Measurements from ENCODE around the gene RELN. TPM values are rescaled to one million over a fixed set of nuclear protein-coding genes. Genes with fewer than 3 reads are reported as not detected.

The RELN gene
- polyA plus RNA-seq, 1 donor (not counting 4 experiments of a cell fraction or from before 2014, with no cell fraction given), result not detected

DNA sequence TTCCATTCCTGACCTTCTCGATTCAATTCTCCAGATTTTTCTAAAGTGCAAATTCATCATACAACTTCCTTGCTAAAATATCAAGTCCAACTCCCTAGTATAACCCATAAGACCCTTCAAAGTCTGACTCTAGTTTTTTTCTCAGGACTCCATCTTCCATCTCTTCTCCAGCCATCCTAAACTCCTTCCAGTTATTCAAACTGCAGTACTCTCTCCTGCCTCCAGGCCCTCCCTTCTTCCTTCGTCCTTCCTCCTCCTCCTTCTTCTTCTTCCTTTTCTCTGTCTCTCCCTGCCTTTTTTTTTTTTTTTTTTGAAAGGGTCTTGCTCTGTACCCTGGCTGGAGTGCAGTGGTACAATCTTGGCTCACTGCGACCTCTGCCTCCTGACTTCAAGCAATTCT is 111.9 kb downstream of the RELN start:
- DNase-seq (ENCODE audit: low read depth, low spot score) (no peak), FAIRE-seq (no peak)
- Histone ChIP-seq H3K27me3 (ENCODE audit: control insufficient read depth, extremely low read depth, insufficient read depth, low read length) (no peaks in the 10 kb centered on the region), H3K9me1 (ENCODE audit: control insufficient read depth, extremely low read depth, insufficient read depth, low read length) (no peaks in the 10 kb centered on the region), H3K36me3 (ENCODE audit: control insufficient read depth in 2 of 2, extremely low read depth in 1 of 2, insufficient read depth in 2 of 2, low read length in 2 of 2) (no peaks in the 10 kb centered on the region), H3K4me2 (ENCODE audit: control insufficient read depth, extremely low read depth, insufficient read depth, low read depth, low read length) (no peak overlapping the region), H4K20me1 (ENCODE audit: control insufficient read depth, extremely low read depth, insufficient read depth, low read length) (no peaks in the 10 kb centered on the region), H3K4me1 (ENCODE audit: control insufficient read depth, extremely low read depth, insufficient read depth, low read length) (no peaks in the 10 kb centered on the region), H3K79me2 (ENCODE audit: control insufficient read depth, insufficient read depth, low read length) (no peaks in the 10 kb centered on the region), H3K9ac (ENCODE audit: control insufficient read depth, extremely low read depth, insufficient read depth, low read length) (no peak overlapping the region), H3K9me3 (ENCODE audit: control insufficient read depth, low read depth, low read length) (no peaks in the 10 kb centered on the region), H3K4me3 (ENCODE audit: control insufficient read depth in 2 of 3, extremely low read depth in 1 of 3, insufficient read depth in 2 of 3, low read depth in 1 of 3, low read length in 3 of 3) (no peak overlapping the region), H2AFZ (ENCODE audit: control insufficient read depth, low read length) (no peak overlapping the region), H3K27ac (ENCODE audit: control insufficient read depth, insufficient read depth, low read length) (no peak overlapping the region)
- dilution Hi-C loops (cut with MboI; ENCODE audit: extremely low pct_ligation_motif_present, low sequenced_read_pairs), result no loop called here
- TF ChIP-seq, protein P1, sequence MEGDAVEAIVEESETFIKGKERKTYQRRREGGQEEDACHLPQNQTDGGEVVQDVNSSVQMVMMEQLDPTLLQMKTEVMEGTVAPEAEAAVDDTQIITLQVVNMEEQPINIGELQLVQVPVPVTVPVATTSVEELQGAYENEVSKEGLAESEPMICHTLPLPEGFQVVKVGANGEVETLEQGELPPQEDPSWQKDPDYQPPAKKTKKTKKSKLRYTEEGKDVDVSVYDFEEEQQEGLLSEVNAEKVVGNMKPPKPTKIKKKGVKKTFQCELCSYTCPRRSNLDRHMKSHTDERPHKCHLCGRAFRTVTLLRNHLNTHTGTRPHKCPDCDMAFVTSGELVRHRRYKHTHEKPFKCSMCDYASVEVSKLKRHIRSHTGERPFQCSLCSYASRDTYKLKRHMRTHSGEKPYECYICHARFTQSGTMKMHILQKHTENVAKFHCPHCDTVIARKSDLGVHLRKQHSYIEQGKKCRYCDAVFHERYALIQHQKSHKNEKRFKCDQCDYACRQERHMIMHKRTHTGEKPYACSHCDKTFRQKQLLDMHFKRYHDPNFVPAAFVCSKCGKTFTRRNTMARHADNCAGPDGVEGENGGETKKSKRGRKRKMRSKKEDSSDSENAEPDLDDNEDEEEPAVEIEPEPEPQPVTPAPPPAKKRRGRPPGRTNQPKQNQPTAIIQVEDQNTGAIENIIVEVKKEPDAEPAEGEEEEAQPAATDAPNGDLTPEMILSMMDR (optimal IDR thresholded peaks at IDR 0.05 in 1 of 3, IDR thresholded peaks at IDR 0.05 in 1 of 3, conservative IDR thresholded peaks at IDR 0.05 in 1 of 3; ENCODE audit: extremely low read depth in 1 of 3, insufficient read depth in 2 of 3, low read length in 3 of 3), result no peak
- no peak for TF ChIP-seq EZH2 (IDR thresholded peaks at IDR 0.05; ENCODE audit: low read length)

DNA sequence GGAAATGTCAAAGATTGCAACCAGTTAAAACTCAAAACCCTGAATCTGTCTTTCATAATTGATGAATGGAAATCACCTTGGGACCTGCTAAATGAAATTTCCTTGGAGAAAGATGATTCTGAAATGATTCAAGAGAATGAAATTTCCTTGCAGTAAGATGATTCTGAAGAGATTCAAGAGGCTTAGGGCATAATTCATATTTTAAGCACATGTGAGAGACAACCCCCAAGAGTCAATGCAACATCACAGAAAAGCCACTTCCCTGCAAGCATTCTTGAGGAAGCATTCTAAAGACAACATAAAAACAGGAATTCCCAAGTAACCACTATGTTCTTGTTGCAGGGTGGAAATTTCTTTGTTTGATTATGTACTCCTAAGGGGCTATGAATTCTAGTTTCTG is 113.7 kb downstream of the RELN start:
- Histone ChIP-seq H3K9ac (ENCODE audit: control insufficient read depth, extremely low read depth, insufficient read depth, low read length) (no peak overlapping the region), H3K27ac (ENCODE audit: control insufficient read depth, insufficient read depth, low read length) (no peak overlapping the region), H3K79me2 (ENCODE audit: control insufficient read depth, insufficient read depth, low read length) (no peaks in the 10 kb centered on the region), H2AFZ (ENCODE audit: control insufficient read depth, low read length) (no peak overlapping the region), H3K36me3 (ENCODE audit: control insufficient read depth in 2 of 2, extremely low read depth in 1 of 2, insufficient read depth in 2 of 2, low read length in 2 of 2) (no peaks in the 10 kb centered on the region), H3K4me1 (ENCODE audit: control insufficient read depth, extremely low read depth, insufficient read depth, low read length) (no peaks in the 10 kb centered on the region), H3K9me3 (ENCODE audit: control insufficient read depth, low read depth, low read length) (no peaks in the 10 kb centered on the region), H3K27me3 (ENCODE audit: control insufficient read depth, extremely low read depth, insufficient read depth, low read length) (no peaks in the 10 kb centered on the region), H3K9me1 (ENCODE audit: control insufficient read depth, extremely low read depth, insufficient read depth, low read length) (no peaks in the 10 kb centered on the region), H3K4me2 (ENCODE audit: control insufficient read depth, extremely low read depth, insufficient read depth, low read depth, low read length) (no peak overlapping the region), H3K4me3 (ENCODE audit: control insufficient read depth in 2 of 3, extremely low read depth in 1 of 3, insufficient read depth in 2 of 3, low read depth in 1 of 3, low read length in 3 of 3) (no peak overlapping the region), H4K20me1 (ENCODE audit: control insufficient read depth, extremely low read depth, insufficient read depth, low read length) (no peaks in the 10 kb centered on the region)
- TF ChIP-seq, protein P1 (optimal IDR thresholded peaks at IDR 0.05 in 1 of 3, IDR thresholded peaks at IDR 0.05 in 1 of 3, conservative IDR thresholded peaks at IDR 0.05 in 1 of 3; ENCODE audit: extremely low read depth in 1 of 3, insufficient read depth in 2 of 3, low read length in 3 of 3), result no peak
- dilution Hi-C loops (cut with MboI; ENCODE audit: extremely low pct_ligation_motif_present, low sequenced_read_pairs), result no loop called here
- FAIRE-seq (no peak), DNase-seq (ENCODE audit: low read depth, low spot score) (no peak)

Measured in keratinocyte (primary cell).